ENCODE measurements around the gene CSRP3.
A peak's percentile ranks its signal among the peaks of the same experiment; 100 is the strongest.

Gene CSRP3

GRCh38 chr11:19201737-19202605 lies at the start of gene CSRP3:
Gene CSRP3 (minus strand): TSS chr11:19201983. CDS start chr11:19192448, 9,535 bp downstream.
- H3K27ac ChIP-seq = peak within 1 kb of the TSS; percentile 8
- DNase-seq (ENCODE audit: low read depth, low spot score) = no peak

- H3K27ac ChIP-seq = no peak overlapping the region
Observed at GRCh38 chr11:19251577-19251976, 49.8 kb upstream of the CSRP3 start.

GRCh38 chr11:19246816-19247215 lies 45.0 kb upstream of the CSRP3 start:
- H3K27ac ChIP-seq = no peak overlapping the region

More at GRCh38 chr11:19251577-19251976, 49.8 kb upstream of the CSRP3 start:
- DNase-seq (ENCODE audit: low read depth, low spot score) = no peak

GRCh38 chr11:19245351-19245750 lies 43.6 kb upstream of the CSRP3 start:
- no peak for DNase-seq (ENCODE audit: low read depth, low spot score)
- peak overlapping the region; percentile 81 for H3K27ac ChIP-seq

More at GRCh38 chr11:19246816-19247215, 45.0 kb upstream of the CSRP3 start:
- no peak for DNase-seq (ENCODE audit: low read depth, low spot score)

- H3K27ac ChIP-seq = peak overlapping the region; percentile 81
- peak; percentile 79 for DNase-seq (ENCODE audit: low read depth, low spot score)
Observed at GRCh38 chr11:19244621-19245020, 42.8 kb upstream of the CSRP3 start.

- peak overlapping the region; percentile 81 for H3K27ac ChIP-seq
- DNase-seq (ENCODE audit: low read depth, low spot score) = peak; percentile 78
Observed at GRCh38 chr11:19244084-19244483, 42.3 kb upstream of the CSRP3 start.

- peak overlapping the region; percentile 81 for H3K27ac ChIP-seq
- no peak for DNase-seq (ENCODE audit: low read depth, low spot score)
Observed at GRCh38 chr11:19243613-19244012, 41.8 kb upstream of the CSRP3 start.

GRCh38 chr11:19243143-19243542 lies 41.4 kb upstream of the CSRP3 start:
- peak overlapping the region; percentile 81 for H3K27ac ChIP-seq
- DNase-seq (ENCODE audit: low read depth, low spot score) = no peak

- no peak for DNase-seq (ENCODE audit: low read depth, low spot score)
- H3K27ac ChIP-seq = no peak overlapping the region
Observed at GRCh38 chr11:19242179-19242932, 40.6 kb upstream of the CSRP3 start.

GRCh38 chr11:19241260-19242178 lies 39.7 kb upstream of the CSRP3 start:
- H3K27ac ChIP-seq = no peak overlapping the region
- no peak for DNase-seq (ENCODE audit: low read depth, low spot score)

- H3K27ac ChIP-seq = no peak within 1 kb of the TSS
- DNase-seq (ENCODE audit: low read depth, low spot score) = peak; percentile 56
Observed at GRCh38 chr11:19240420-19241259, 38.9 kb upstream of the CSRP3 start, which contains the start of gene E2F8. Gene E2F8 (minus strand): TSS chr11:19240945. CDS start chr11:19240121, 824 bp downstream.

- no peak overlapping the region for H3K27ac ChIP-seq
- no peak for DNase-seq (ENCODE audit: low read depth, low spot score)
Observed at GRCh38 chr11:19239039-19239438, 37.3 kb upstream of the CSRP3 start.

- no peak for DNase-seq (ENCODE audit: low read depth, low spot score)
- no peak overlapping the region for H3K27ac ChIP-seq
Observed at GRCh38 chr11:19237813-19238212, 36.0 kb upstream of the CSRP3 start.

- H3K27ac ChIP-seq = no peak overlapping the region
Observed at GRCh38 chr11:19237381-19237780, 35.6 kb upstream of the CSRP3 start.

GRCh38 chr11:19234231-19234817 lies 32.5 kb upstream of the CSRP3 start:
- DNase-seq (ENCODE audit: low read depth, low spot score) = no peak
- no peak overlapping the region for H3K27ac ChIP-seq

More at GRCh38 chr11:19237381-19237780, 35.6 kb upstream of the CSRP3 start:
- DNase-seq (ENCODE audit: low read depth, low spot score) = no peak

GRCh38 chr11:19232910-19233503 lies 31.2 kb upstream of the CSRP3 start:
- peak; percentile 57 for DNase-seq (ENCODE audit: low read depth, low spot score)

GRCh38 chr11:19229671-19230070 lies 27.9 kb upstream of the CSRP3 start:
- no peak overlapping the region for H3K27ac ChIP-seq
- no peak for DNase-seq (ENCODE audit: low read depth, low spot score)

More at GRCh38 chr11:19232910-19233503, 31.2 kb upstream of the CSRP3 start:
- H3K27ac ChIP-seq = peak overlapping the region; percentile 68

GRCh38 chr11:19228968-19229367 lies 27.2 kb upstream of the CSRP3 start:
- no peak overlapping the region for H3K27ac ChIP-seq
- no peak for DNase-seq (ENCODE audit: low read depth, low spot score)

All from epithelial cell of prostate (primary cell).